ENCODE data around the gene CA12.
"Not testable (repeated sequence)": the region's sequence is repeated elsewhere in the genome, so short reads cannot be mapped to it uniquely, and the experiment has no call there.

CA12 gene

DNA sequence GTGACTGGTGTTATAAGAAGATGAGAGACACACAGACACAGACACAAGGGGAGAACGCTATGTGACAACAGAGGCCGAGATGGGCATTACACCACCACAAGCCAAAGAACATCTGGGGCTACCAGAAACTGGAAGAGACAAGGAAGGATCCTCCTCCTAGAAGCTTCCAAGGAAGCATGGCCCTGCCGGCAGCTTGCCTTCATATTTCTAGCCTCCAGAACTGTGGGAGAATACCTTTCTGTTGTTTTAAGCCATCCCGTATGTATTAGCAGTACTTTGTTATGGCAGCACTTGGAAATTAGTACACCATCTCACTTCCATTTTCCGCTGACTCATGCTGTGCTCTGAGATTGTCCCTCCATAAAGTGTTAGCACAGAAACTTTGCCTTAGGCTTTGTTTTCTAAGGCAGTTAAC is 38.7 kb upstream of the CA12 start:
- TF ChIP-seq, protein P1, sequence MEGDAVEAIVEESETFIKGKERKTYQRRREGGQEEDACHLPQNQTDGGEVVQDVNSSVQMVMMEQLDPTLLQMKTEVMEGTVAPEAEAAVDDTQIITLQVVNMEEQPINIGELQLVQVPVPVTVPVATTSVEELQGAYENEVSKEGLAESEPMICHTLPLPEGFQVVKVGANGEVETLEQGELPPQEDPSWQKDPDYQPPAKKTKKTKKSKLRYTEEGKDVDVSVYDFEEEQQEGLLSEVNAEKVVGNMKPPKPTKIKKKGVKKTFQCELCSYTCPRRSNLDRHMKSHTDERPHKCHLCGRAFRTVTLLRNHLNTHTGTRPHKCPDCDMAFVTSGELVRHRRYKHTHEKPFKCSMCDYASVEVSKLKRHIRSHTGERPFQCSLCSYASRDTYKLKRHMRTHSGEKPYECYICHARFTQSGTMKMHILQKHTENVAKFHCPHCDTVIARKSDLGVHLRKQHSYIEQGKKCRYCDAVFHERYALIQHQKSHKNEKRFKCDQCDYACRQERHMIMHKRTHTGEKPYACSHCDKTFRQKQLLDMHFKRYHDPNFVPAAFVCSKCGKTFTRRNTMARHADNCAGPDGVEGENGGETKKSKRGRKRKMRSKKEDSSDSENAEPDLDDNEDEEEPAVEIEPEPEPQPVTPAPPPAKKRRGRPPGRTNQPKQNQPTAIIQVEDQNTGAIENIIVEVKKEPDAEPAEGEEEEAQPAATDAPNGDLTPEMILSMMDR (IDR thresholded peaks at IDR 0.05; ENCODE audit: borderline replicate concordance, insufficient read depth, low read depth, low read length) = peak; percentile 25; the same call in 1 of the 2 replicates
- no peak overlapping the region for H3K4me3 ChIP-seq (ENCODE audit: low read depth, low read length)

DNA sequence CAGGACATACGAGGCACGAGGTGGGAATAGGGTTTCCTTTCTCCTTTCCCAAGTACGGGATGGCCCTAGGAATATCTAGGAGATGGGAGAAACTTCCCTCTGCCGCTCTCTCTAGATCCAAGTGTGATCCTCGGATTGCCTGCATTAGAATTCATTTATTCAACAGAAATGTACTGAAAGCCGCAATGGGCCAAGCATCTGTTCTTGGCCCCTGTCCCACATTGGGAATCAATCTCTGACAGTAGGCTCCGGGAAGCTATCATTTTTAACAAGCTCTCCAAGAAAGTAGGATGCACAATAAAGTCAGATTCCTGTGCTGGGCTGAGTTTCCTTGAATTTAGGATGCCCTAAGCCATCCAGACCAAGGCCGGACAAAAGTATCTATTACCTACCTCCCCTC is 37.2 kb upstream of the CA12 start:
- TF ChIP-seq, protein P1 (IDR thresholded peaks at IDR 0.05; ENCODE audit: borderline replicate concordance, insufficient read depth, low read depth, low read length) = no peak
- H3K4me3 ChIP-seq (ENCODE audit: low read depth, low read length) = no peak overlapping the region

DNA sequence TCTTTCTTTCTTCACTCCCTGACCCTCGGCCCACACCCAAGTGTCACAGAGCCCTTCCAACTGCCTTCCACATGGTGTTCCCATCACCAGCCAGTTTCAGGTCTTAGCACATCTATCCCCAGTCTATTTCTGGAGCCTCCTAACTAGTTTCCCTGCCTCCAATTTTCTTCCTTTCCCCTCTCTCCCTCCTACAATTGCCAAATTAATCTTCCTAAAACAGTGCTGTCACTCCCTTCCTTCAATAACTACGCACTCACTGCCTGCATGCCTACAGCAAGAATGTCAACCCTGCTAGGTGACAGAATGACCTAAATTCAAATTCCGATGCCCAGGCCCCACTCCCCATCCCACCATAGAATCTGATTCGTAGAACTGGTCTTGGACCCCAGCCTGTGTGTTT is 36.1 kb upstream of the CA12 start:
- TF ChIP-seq, protein P1 (IDR thresholded peaks at IDR 0.05; ENCODE audit: borderline replicate concordance, insufficient read depth, low read depth, low read length) = no peak
- H3K4me3 ChIP-seq (ENCODE audit: low read depth, low read length) = no peak overlapping the region

DNA sequence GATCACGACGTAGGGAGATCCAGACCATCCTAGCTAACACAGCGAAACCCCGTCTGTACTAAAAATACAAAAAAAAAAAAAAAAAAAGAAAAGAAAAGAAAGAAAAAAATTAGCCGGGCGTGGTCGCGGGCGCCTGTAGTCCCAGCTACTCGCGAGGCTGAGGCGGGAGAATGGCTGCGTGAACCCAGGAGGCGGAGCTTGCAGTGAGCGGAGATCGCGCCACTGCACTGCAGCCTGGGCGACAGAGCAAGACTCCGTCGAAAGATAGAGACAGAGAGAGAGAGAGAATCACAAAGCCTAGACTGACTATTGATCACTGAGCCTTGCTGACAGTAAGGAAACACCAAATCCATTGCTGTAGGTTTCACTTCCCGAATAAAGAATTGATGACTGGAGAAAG is 35.6 kb upstream of the CA12 start:
- not testable (repeated sequence) for H3K4me3 ChIP-seq (ENCODE audit: low read depth, low read length)

DNA sequence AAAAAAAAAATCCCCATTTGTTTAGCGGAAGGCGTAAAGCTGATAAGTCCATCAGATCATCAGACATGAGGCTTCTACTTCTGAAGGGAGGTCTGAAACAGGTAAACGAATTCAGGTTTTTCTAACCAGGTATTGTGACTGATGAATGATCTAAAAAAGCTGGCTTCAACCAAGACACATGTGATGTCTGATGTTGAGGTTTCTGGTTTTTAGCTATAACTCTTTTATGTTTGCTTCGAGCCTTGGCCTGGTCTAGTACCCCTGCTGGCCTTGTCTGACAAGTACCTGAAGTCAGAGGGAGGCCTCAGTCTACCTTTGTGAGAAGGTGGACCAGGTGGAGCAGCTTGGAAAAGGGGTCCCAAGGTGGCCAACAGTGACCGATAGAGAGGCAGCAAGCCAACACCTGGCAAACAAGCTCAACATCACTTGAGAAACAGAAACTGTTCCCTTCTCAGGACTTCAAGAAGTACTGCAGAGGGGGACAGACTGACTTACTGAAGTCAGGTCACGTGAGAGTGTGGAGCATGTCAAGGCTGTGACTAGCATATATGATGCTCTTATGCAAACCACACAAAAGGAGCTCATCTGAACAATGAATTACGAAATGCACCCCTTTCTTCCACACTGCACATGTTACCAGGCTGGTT is 33.0 kb upstream of the CA12 start:
- TF ChIP-seq, protein P1 (IDR thresholded peaks at IDR 0.05; ENCODE audit: borderline replicate concordance, insufficient read depth, low read depth, low read length) = no peak

DNA sequence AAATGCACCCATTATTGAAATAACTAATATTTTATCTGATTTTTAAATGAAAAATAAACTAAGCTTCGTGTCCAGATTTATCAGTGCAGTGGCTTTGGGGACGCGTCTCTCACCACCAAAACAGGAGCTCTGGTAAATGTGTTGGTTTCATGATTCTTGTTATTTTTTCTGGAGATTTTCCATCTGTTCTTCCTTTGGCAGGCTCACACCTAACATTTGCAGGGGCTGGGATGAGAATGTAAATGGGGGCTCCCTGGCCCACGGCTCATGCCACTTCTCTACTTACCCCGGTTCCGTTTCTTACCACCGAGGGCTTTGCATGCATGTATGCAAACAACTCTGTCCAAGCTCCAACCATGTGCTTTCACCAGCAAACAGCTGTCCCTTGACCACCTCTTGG is 30.9 kb upstream of the CA12 start:
- TF ChIP-seq, protein P1 (IDR thresholded peaks at IDR 0.05; ENCODE audit: borderline replicate concordance, insufficient read depth, low read depth, low read length) = no peak

More for the DNA sequence above, 33.0 kb upstream of the CA12 start:
- H3K4me3 ChIP-seq (ENCODE audit: low read depth, low read length) = no peak overlapping the region

DNA sequence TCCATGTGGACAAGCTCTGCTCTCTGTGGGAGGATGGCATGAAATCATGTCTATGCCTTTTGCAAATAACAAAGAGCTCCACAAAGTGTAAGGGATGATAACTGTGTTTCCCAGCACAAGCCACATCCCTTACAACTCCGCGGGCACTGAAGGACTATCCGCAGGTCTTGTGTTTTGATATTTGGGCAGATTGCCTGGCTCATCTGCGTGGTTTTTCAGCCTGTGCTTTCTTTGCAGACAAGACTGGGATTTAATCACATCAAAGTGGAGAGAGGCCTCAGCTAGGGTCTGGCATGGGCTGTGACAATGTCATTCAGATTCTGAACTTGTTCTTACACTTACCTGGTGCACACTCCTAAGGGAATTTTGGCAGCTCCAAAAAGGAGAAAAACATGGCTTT is 30.2 kb upstream of the CA12 start:
- no peak overlapping the region for H3K4me3 ChIP-seq (ENCODE audit: low read depth, low read length)
- TF ChIP-seq, protein P1 (IDR thresholded peaks at IDR 0.05; ENCODE audit: borderline replicate concordance, insufficient read depth, low read depth, low read length) = no peak

More for the DNA sequence above, 30.9 kb upstream of the CA12 start:
- H3K4me3 ChIP-seq (ENCODE audit: low read depth, low read length) = no peak overlapping the region
